GM18858 (cell line): Measurements from ENCODE around the gene HOMER1.
"Not testable (repeated sequence)": the region's sequence is repeated elsewhere in the genome, so short reads cannot be mapped to it uniquely, and the experiment has no call there.

ENCODE experiments used
- ATAC-seq: cut with Tn5 transposase; IDR thresholded peaks from one replicate; pipeline ENCODE4 v1.9.1; 2021; ENCODE audit not compliant: unreplicated experiment

The HOMER1 gene

DNA sequence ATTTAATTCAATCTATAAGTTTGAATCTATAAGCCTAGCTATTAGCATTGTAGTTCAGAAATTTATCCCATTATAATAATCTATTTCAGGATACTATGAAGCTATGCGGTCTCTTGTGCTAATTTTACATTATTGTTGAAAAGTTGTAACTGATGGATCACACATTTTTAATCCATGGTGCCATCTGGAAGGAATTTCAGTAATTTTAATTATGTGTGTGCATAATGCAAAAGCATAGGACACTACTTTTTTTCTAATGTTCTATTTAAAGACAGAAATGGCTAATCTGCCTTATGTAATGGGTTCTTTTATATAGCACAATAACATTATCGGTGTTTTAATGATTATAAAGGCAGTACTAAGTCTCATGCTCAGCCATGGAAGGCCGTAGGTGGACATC lies 90.6 kb downstream of the HOMER1 start:
- no peak for ATAC-seq

DNA sequence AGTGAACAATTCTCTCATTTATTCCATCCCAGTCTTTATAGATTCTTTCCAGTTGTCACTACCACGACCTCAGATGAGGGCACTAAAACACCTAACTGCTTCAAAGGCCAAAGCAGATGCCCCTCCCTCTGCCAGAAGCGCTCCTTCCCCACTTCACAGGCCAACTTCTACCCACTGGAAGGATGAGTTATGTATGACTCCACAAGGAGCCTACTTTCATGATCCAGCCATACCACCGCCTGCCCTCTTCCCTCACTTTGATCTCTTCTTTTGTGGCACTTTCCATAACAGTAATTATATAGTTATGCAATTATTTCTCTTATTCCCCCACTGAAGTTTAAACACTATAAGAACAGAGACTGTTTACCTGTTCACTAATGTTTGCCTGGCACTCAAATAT lies 93.7 kb downstream of the HOMER1 start:
- ATAC-seq: no peak

DNA sequence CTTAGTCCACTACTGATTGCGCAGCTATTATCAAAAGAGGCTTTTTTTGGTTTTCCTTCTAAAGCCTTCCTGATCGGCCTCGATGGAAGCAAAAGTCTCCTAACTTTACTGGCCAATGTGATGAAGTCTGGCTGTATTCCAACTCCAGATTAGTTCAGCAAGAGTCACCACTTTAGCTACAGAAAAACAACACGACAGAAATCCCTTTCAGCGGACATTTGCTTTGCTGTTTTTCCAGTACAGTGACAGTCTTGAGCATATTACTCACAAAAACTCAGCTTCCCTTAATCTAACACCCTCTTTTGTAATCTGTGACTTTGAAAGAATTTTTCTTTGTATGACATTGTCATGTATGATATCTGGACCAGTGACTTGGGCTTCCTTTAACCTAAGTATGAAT lies 95.7 kb downstream of the HOMER1 start:
- no peak for ATAC-seq

DNA sequence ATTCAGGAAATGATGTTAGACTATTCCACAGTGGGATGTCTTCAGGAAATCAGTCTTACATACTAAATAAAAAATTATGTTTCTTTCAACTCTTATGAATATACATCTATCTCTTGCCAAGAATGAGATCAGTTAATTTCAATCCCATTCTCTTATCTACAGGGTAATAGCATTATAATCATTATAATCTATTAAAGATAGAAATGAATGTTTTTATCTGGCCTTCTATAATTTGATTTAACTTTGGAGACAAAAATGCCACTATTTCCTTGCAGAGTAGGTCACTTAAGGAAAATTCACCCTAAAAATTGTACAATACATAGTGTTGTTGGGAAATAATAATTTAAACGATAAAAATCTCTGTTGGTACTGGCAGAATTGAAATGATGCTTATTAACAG lies 96.4 kb downstream of the HOMER1 start:
- no peak for ATAC-seq

DNA sequence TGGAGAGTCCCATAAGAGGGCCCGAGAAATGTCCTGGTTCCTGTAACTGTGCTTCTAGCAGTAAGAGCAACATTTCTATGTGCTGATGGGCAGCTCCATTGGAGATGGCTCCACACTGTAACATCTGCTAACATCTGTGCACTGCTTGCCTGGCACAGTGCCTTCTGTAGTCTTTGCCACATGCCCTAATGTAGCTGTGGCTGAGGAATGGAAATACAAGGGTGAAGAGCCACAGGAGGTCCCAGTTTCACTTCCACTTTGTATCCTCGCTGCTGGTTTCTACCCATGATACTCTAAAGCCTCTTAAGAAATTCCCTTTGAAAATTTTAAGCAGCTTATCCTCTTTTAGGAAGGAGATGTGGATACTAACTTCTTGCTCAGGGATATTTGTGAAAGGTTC lies 97.4 kb downstream of the HOMER1 start:
- ATAC-seq: peak; percentile 82

DNA sequence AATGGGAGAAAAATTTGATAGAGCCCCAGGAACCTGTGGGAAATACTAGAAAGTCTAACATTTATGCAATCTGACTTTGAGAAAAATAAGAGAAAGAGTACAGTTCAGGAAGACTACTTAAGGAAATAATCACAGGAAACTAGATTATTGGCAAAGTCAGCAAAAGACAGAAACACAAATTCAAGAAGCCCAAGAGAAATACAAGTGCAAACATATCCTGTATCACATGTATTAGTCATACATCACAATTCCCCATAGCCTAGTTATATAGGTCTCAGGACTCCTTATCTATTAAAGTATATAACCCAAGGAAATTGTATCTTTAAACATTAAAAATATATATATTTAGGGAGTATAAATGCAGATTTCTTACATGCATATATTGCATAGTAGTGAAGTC lies 100.8 kb downstream of the HOMER1 start:
- ATAC-seq: no peak

DNA sequence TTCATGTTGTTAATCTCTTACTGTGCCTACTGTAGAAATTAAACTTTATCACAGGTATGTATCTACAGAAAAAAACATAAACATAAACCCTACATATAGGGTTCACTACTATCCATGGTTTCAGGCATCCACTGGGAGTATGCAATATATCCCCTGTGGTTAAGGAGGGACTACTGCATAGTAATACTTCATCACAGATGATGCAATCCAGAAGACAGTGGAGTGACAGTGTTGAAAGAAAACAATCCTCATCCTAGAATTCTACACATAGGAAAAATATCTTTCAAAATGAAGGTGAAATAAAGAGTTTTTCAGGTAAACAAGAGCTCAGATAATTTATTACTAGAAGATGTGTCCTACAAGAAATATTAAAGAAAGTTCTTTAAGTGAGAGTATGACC lies 105.9 kb downstream of the HOMER1 start:
- ATAC-seq: no peak

DNA sequence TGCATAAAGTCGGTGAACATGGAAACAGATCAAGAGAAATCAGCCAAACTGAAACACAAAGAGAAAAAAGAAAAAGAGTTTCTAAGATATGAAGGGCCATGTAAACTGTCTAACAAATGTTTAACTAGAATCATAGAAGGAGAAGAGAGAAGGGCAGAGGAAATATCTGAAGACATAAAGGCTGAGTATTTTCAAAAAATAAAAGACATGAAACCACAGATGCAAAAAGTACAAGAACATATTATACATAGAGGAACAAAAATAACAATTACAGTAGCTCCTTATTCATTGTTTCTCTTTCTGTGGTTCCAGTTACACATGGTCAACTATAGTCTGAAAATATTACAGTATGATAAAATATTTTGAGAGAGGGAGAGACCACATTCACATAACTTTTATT lies 106.3 kb downstream of the HOMER1 start:
- no peak for ATAC-seq

DNA sequence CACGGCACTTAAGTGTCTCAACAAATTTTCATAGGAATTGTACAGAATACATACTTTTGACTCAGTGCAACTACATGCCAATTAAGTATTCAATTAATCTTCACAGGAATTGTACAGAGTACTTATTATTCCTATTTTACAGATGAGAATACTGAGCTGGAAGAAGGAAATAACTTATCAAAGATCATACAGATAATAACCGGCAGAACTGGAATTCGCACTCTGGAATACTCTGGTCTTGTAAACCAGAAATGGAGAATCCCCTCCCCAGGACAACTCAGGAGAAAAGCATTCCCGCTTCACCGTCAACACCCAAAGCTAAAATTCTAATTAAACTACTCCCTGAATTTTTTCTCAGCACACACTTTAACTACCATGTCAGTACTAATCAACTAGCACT lies 112.7 kb downstream of the HOMER1 start:
- ATAC-seq: no peak

DNA sequence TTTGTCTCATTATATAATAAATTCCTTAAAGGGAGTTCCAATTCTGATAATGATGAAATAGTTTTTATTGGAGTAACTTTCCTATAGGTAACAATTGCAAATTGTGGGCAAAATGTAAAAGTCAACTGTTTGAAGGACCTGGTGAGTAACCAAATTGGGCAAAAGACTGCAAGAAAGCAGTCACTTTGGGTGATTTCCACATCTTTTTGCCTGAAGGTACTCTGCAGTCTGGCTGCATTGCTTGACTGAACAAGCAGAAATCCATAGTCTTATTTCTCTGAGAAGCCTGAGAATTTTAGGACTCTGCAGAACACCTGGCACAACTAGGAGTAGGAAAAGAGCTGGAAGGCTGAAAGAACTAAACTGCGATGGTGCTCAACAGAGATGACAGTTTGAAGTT lies 114.9 kb downstream of the HOMER1 start:
- ATAC-seq: no peak

DNA sequence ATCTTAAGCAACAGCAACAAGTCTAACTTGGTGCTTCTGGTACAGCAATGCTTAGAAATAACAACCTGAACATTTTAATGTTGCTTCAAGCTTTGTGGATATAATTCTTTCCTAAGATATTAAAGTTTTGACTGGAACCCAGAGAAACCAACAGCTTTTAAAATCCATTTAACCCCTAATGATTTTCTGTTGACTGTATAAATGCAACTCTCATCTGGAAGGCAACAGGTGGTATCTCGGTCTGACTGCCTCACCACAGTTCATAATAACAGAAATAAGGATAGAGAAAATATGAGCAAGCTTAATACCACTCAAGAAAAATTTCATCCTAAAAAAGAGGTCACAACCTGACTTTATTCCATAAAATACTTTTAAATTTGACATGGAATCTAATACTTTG lies 116.9 kb downstream of the HOMER1 start:
- no peak for ATAC-seq

DNA sequence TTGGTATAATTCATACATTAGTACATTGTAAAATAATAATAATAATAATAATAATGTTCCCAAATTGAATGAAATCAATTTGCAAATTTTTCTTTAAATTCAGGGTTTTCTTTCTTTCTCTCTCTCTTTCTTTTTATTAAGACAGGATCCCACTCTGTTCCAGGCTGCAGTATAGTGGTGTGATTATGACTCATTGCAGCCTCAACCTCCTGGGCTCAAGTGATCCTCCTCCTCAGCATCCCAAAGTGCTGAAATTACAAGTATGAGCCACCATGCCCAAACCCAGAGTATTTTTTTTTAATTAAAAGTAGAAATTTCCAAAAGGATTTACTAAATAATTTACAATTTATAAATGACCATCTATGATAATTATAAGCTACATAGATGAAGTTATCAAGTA lies 117.7 kb downstream of the HOMER1 start:
- no peak for ATAC-seq

DNA sequence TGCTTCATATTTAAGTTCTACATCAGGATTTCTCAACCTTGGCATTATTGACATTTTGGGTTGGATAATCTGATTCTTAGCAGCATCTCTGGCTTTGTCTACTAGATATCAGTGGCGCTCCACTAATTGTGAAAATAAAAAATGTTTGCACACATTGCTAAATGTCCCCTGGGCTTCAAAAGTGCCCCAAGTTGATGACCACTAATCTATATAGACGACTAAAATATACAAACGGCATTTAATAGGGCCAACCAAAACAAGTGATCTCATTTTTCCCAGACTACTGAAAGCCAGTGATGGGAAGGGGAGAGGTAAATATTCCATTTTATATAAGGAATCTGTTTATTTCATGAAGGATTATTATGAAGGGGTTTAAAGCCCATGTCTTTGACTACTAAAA lies 118.6 kb downstream of the HOMER1 start:
- ATAC-seq: no peak

DNA sequence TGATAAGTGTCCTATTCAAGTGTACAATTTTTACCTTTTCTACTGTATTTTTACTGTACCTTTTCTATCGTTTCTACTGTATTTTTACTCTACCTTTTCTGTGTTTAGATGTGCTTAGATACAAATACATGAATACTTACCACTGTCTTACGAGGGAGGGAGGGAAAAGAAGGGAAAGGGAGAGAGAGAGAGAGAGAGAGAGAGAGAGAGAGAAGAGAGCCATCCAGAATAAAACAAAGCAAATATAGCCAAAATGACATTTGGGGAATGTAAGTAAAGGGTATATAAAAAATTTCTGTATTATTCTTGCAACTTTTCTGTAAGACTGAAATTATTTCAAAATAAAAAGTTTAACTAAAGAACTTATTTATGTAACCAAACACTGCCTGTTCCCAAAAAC lies 121.2 kb downstream of the HOMER1 start:
- no peak for ATAC-seq

DNA sequence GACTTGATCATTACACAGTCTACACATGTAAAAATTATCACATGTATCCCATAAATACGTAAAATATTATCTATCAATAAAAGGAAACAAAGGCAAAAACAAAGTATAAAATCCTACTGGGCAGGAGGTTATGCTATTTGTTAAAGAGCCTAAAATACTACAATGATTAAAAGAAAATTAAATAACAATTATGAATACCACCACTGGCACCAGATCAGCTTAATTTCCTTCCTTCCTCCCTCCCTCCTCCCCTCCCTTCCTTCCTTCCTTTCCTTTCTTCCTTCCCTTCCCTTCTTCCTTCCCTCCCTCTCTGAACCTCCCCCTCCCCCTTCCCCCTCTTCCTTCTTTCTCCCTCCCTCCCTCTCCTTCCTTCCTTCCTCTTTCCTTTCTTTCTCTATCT lies 127.3 kb downstream of the HOMER1 start:
- ATAC-seq: no peak

DNA sequence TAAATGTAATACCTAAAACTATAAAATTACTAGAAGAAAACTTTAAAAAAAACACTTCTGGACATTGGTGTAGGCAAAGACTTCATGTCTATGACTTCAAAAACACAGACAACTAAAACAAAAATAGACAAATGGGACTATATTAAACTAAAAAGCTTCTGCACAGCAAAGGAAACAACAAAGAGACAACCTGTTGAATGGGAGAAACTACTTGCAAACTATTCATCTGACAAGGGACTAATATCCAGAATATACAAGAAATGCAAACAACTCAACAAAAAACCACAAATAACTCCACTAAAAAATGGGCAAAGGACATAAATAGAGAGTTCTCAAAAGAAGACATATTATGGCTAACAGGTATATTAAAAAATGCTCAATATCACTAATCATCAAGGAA lies 128.8 kb downstream of the HOMER1 start:
- ATAC-seq: not testable (repeated sequence)

DNA sequence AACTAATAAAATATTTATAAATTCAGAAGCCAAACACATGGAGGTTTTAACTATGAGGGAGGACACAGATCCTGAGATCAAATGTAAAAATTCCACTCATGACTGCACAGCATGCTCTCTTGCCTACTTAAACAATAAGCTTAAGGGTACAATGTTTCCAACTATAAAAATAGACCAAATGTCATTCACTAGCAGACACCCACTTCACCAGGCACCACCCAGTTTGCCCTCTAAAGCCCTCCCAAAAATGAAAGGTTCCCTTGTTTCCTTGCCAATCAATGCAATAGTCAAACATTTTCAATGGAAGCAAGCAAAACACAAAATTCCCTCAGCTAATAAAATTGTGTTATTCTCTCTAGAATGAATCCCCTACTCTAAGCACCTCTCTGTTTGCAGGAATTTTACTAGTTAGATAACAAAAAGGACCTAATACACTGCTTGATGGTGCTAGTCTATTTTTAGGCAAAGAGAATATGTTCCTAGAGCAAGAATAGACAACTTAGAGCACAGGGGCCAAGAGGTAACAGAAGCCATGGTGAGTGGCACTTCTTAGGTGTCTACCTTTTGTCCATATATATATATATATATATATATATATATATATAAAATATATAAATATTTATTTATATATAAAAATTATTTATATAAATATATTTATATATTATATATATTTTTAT lies 135.3 kb downstream of the HOMER1 start:
- no peak for ATAC-seq

DNA sequence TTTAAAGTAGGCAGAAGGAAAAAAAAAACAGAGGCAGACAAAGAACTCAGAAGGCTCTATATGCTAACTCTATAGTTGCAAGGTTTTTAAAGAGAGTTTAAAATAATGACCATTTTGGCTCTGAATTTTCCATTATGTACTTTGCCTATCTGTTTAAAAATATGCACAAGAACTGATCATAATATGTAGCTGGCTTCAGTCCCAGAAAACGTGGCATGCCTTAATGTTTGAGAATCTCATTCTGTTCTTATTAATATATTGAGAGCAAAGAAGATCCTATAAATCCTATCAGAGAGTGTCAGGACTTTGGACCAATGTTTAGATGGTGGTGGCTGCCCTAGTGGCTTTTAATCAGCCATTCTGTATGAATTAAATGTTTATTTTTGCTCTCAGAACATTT lies 156.5 kb downstream of the HOMER1 start:
- ATAC-seq: no peak

DNA sequence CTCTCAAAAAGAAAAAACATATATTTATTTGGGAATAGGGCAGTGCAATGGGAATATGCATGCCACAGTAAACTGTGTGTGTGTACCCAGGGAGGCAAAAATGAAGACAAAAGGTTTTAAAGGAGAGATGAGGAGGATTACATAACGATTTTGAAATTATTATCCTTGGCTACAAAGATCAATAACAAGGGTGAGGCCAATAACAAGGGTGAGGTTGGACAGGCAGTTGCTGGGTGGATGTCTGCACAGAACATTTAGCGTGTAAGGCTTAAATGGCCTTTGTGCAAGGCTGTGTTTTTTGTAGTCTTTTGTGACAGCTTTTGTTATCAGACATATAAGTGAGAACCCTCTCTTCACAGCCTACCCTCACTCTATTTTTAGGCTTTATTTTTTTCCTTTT lies 164.1 kb downstream of the HOMER1 start:
- no peak for ATAC-seq

DNA sequence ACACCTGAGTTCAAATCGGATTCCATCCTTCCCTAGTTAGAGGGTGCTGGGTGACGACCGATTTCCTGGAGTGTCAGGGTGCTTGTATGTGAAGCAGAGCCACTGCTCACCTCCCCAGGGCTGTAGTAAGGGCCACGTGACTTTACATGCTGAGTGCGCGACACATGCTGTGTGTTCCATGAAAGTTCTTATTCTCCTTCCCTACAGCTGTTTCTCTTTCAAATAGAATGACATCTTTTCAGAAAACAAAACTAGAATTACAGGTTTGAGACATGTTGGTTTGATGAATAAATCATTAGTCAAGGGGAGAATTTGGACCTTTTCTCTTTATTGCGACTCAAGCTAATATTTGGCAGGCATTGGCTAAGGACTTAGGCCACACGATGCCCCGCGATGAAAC lies 164.9 kb downstream of the HOMER1 start:
- no peak for ATAC-seq

DNA sequence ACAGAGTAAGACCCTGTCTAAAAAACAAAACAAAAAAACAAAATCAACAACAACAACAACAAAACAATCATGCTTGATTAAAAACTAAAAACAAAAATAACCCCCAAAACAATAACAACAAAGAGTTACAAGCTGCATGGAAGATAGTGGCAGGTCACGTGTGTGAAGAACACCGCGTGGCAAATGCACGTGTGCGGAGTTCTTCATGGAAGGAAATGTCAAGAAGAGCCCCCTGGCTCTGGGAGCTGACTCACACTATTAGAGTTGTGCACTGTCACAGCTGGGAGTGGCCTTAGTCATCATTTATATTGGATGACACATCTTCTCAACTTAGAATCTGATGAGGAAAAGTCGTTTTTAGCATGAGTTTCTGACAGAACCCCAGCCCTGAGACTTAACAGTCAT lies 167.5 kb downstream of the HOMER1 start:
- no peak for ATAC-seq

DNA sequence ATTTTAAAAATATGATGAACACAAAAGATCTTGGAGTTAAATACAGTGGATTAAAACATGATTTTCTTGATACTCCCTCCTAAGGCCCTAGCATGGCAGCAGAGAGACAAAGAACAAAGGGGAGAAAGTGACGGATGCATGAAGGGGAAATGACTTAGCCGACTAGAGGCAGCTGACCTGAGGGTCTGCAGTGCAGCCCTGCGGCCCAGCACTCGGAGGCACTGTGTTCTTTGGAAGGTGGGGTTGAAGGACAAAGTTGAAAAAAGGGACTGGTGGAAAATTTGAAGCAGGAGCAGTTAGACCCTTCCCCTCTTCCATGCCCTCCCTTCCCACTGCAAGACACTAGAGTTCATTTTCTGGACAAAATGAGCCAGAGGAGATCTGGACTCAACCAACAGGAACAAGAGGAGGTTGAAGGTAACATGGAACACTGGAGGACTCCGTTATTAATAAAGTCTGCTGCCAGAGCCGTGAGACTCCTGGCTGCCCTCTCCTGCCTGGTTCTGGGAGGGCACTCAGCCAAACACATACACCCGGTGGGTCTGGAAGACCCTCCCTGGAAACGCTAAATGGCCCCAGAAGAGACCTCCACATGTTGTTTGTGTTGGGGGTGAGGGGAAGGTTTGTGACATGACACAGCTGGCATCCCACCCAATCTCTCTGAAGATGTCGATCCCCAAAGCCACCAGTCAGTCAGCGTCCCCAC lies 179.9 kb downstream of the HOMER1 start:
- ATAC-seq: no peak

DNA sequence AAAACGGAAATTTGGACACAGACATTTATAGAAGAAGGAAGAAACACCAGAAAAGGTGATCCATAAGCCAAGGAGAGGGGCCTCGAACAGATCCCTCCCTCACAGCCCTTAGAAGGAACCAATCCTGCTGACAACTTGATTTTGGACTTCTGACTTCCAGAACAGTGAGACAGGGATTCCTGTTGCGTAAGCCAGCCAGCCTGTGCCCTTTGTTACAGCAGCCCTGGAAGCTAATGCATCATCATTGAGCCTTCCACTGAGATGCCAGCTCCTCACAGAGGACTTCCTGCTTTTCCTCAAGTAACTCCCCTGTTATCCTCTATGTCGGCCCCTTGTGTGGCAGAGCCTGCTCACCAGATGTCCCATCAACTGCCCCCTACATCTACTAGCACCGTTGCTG lies 183.9 kb downstream of the HOMER1 start:
- no peak for ATAC-seq
